D341Med (cell line): Measurements from ENCODE around the gene OTULINL.
"Not testable (repeated sequence)": the region's sequence is repeated elsewhere in the genome, so short reads cannot be mapped to it uniquely, and the experiment has no call there.

Experiments used
- DNase-seq: peaks from one replicate; pipeline ENCODE4 v3.0.0; 2012; ENCODE audit warnings: low spot score

The OTULINL gene

DNA sequence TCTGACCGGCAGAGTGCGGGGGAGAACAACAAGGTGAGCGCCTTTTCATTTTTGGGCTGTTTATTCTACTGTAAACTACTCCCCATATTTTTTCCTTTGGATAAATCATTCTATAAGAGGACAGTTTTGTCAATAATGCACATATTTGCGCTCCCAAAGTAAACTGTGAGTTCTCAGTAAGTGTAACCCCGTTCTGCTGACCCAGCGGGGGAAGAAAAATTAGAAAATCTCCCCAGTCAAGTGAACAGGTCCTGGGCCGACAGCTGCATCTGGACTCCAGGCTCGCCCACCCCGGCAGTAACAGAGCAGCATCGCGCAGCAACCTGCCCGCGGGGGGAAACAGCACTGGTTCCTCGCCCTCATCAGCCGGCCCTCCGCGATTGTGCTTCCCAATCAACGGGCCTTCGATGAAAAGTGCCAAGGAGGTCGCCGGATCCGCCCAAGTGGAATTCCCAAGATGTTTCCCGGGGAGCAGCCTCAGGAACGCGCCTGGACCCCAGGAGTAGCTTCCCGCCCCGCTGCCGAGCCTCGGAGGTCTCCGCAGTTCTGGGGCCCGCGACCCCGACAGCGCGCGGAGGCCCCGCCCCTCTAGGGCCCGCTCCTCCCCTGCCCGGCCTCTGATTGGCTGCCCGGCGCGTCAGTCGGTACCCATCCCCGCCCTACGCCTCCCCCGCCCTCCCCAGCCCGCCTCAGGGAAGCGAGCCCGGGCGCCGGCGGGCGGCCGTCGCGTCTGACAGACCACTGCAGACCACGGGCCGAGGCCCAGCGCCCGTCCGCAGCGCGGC, at the start of gene OTULINL:
Gene OTULINL (plus strand): TSS at position 687 of the 785 bp plus-strand sequence. CDS start 103 bp downstream, outside the sequence.
- peak; percentile 99 for DNase-seq

DNA sequence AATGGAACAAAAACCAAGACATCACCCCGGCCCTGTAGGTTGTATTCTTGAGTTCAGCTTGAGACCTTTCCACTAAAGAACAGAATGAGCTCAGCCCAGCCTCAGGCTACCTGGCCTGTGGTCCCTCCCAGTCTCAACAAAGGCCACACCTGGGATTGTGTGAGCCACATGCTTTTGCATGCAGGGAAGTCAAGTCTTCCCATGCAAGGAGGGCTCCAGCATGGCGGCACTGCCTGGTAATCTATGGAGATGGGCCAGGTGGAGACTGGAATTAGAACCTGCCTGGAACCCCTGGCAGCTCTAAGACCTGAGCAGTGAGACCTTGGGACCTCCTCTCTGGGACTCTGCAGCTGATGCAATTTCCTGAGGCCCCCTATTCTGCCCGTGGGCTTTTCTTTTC, 49.4 kb upstream of the OTULINL start:
- DNase-seq, result no peak

DNA sequence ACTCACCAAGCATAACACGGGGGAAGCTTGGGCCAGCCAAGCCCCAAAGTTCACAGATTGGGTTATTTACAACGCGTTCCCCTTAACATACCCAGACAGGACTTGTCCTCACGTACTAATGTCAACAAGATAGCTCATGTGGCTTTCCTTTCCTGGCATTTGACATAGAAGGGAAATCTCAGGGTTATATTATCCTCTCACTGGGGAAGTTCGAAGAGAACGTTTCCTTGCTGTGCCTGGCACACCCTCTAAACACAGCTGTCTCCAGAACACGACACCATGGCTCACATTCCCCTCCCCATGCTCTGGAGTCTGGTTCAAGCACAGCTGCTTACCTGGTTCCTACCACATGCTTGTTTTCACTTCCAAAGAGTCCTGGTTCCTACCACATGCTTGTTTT, 46.8 kb upstream of the OTULINL start:
- no peak for DNase-seq

DNA sequence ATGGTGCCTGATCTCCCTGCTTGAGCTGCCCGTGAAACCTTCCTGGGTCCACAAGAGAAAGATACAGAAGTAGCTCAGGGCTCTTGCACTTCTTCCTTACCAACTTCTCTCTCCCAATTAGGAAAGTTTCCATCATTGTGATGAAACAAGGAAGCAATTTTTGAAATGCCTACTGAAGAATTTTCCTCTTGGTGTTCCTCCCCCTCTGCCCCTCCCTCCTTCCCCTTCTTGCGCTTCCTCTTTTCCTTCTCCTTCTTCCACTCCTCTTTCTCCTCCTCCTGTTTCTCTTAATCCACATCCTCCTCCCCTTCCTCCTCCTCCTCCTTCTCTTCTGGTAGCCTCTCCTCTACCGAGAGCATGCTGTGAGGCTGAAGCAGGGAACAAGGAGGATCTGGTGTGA, 36.3 kb upstream of the OTULINL start:
- no peak for DNase-seq

DNA sequence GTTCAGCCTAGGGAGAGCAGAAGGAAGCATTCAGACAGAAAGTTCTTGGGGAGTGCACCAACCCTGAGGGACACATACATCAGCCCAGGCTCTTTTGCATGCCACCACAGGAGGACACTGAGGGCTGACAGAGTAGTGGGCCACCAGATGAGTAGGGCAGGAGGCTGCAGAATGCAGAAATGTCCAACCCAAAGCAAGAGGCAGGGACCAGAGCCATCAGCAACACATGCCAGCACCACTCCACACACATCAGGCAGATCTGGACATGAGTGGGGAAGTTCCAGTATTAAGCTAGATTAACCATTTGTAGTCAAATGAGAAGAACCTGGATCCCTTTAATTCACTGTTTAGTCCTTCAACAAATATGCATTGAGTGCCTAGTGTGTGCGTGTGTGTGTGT, 35.7 kb upstream of the OTULINL start:
- DNase-seq, result no peak

DNA sequence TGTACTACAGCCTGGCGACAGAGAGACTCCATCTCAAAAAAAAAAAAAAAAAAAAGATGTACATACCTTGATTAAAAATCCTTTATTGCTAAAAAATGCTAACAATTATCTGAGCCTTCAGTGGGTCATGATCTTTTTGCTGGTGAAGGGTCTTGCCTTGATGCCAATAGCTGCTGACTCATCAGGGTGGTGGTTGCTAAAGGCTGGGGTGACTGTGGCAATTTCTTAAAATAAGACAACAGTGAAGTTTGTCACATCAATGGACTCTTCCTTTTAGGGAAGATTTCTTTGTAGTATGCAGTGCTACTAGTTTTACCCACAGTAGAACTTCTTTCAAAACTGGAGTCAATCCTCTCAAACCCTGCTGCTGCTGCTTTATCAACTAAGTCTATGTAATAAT, 33.9 kb upstream of the OTULINL start:
- DNase-seq, result no peak

DNA sequence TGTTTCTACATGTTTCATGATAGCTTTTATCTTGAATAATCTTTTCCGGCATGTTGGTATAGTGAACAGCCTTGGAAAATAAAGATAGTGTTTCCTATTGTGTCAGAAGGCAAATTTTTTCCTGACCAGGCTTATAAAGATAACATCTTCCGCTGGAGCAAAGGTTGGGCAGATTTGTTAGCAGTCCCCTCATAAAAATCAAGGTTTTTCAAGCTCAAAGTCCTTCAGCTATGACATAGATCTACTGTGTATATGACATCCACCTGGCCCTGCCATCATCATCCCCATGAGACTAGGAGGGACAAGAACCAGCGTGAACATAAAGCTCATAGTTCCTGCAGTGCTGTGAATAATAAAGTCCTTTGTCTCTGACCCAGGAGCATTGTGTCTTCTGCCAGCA, 30.4 kb upstream of the OTULINL start:
- no peak for DNase-seq

DNA sequence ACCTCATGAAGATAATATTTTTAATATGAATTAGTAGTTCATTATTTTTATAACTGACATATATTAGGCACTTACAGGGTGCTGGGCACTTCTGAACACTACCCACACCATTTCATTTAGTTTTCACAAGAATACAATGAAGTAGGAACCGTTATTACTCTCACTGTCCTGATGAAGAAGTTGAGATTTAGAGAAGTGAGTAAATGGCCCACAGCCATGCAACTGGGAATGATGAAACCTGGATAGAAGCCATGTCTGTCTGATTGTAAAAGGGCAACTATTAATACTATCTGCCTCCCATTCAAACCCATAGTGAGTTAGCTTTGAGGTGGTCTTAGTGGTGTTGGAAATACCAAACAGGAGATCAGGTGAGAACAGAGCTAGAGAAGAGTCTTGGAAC, 29.6 kb upstream of the OTULINL start:
- DNase-seq, result no peak

DNA sequence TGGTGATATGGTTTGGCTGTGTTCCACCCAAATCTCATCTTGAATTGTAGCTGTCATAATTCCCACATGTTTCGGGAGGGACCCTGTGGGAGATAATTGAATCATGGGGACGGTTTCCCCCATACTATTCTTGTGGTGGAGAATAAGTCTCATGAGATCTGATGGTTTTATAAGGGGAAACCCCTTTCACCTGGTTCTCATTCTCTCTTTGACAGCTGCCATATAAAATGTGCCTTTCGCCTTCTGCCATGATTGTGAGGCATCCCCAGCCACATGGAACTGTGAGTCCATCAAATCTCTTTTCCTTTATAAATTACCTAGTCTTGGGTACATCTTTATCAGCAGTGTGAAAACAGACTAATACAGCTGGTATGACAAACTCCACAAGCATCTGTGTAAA, 27.3 kb upstream of the OTULINL start:
- not testable (repeated sequence) for DNase-seq

- DNase-seq, result no peak
Observed at GRCh38 chr5:14556015-14556414, 25.6 kb upstream of the OTULINL start.

DNA sequence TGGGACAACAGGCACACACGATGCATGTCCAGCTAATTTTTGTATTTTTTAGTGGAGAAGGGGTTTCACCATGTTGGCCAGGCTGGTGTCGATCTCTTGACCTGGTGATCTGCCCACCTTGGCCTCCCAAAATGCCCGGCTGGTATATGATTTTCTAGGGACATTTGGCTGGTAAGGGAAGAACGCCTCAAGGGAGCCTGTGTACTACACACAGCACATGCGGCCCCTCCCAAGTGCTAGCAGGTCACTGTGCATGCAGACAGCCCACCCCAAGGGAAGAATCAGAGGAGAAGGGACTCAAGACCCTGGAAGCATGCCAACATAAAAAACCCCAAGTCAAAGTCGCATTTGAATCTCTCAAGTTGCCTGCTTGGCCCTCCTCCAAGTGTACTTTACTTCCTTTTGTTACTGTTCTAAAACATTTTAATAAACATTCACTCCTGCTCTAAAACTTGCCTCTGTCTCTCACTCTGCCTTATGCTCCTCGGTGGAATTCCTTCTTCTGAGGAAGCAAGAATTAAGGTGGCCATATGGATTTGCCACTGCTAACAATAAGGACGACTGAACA, 24.3 kb upstream of the OTULINL start:
- DNase-seq, result no peak

DNA sequence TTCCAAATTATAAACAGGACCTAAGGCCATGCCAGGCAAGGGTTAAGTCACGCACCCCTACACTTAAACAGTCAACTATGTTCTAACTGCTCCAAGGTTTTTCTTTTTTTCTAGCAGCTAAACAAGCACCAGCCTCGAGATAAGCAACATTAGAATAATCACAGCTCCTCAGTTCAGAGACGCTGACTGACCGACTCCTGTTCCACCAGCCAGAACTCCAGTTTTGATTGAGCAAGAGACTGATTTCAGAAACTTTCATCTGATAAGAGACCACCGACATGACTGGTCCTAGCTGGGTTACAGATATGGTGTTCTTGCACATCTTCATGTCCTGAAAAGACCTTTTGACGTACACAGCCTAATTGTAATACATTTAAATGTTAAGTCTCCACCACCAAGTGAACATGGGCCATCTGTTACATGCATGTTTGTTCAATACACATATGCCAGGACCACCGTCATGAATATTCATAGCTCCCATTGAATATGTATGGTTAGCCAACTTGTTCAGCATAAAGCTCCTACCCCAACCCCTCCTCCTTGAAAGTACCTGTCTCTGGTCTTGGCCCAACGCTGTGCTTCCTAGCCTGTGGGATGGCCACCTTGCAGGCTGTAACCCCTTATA, 23.7 kb upstream of the OTULINL start:
- no peak for DNase-seq

- DNase-seq, result peak; percentile 77
Observed at GRCh38 chr5:14560091-14560595, 21.4 kb upstream of the OTULINL start.

GRCh38 chr5:14561741-14562140, 19.9 kb upstream of the OTULINL start:
- DNase-seq, result no peak

- no peak for DNase-seq
Observed at GRCh38 chr5:14568333-14568732, 13.3 kb upstream of the OTULINL start.

DNA sequence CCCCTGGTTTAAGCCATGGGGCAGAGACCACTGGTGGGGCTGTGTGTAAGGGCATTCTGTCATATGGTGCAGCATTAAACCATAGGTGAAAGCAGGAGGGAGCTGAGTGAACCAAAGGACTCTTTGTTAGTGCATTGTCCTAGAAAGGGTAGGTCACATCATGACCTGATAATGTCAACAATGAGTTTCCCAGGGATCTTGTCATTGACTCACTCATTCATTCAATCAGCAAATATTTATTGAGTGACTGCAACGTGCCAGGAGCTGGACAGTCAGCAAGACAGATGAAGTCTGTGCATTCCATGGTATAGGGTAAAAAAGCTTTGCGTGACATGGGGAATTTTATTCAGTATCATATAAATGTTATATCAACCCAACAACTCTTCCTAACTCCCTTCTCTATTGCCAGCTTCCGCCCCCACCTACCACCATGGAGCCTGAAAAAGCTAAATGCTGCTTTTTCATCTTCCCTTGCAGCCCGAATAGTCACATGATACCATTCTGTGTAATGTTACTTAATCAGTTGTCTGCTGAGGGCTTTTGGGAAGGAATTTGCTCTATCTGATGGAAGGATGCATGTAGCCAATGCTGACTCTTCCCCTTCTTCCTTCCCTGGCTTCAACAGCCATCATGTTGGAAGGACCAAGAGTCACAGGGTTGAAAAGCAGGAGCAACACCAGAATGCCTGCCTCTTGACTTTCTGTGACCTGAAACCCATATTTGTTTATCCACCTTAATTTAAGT, 11.5 kb upstream of the OTULINL start:
- no peak for DNase-seq

DNA sequence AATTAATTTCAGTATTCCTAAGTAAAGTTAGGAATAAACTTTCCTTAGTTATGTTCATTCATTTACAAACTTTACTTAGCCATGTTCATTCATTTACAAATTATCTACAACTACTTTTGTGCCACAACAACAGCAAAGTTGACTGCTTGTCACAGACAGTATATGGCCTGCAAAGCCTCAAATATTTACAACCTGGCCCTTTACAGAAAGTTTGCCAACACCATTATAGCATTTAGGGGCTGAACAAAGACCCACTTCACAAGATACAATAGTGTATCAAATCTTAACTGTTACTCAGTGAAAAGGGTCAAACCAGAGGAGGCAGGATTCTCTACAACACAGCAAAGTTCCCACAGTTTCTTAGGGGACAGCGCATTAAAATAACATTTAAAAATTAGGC, 9.7 kb upstream of the OTULINL start:
- DNase-seq, result no peak

DNA sequence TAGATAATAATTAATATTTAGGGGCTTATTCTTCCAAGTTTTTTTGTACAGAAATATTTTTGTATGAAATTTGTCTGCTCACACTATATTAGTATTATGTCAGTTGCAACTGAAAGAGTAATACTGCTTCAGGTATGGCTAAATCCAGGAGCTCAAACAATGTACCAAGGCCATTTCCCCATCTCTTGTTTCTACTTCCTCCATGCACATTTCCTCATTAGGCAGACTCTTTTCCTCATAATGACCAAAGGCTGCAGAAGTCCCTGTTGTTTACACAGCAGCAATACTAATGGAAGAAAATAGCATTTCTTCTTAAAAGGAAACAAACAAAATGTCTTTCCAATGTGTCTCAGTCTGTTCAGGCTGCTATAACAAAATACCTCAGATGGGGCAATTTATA, 9.2 kb upstream of the OTULINL start:
- DNase-seq, result no peak

- DNase-seq, result no peak
Observed at GRCh38 chr5:14572836-14573235, 8.8 kb upstream of the OTULINL start.

DNA sequence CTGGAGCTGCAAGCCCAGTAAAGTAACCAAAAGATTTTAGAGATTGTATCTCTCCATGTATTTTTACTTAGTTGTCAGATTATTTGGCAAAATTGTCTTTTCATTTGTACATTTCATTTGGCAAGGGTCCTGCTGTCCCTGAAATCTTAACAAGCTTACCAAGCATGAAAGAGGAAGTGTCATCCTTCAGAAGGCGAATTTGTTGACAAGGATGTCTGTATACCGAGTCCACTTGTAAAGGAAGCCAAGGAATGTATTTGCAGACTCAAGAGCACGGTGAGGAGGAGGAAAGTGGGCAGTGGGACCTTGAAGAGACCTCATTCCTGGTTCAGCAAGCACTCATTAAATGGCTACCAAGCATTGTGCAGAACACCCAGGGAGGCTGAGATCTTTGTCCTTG, 7.5 kb upstream of the OTULINL start:
- DNase-seq, result no peak

- peak; percentile 58 for DNase-seq
Observed at GRCh38 chr5:14574891-14575508, 6.6 kb upstream of the OTULINL start.

GRCh38 chr5:14576206-14576605, 5.4 kb upstream of the OTULINL start:
- no peak for DNase-seq
